Tibial nerve (tissue), 4 donors: ENCODE results near the gene IQSEC1. TPM values are rescaled to one million over a fixed set of nuclear protein-coding genes. Genes with fewer than 3 reads are reported as not detected.

Experiments used
- DNase-seq, 2 donors: peaks; one replicate each; pipeline ENCODE4 v3.0.0-alpha.2; 2019; ENCODE audit warnings: low spot score in 2 of 2
- H3K27ac ChIP-seq, 4 donors: fragments of 200-600 bp; sonication (generic) in 3 of 4; one replicate each; pipeline ENCODE4 v1.5.1; 2017 to 2019; ENCODE audit warnings: mild to moderate bottlenecking in 1 of 4
- H3K27me3 ChIP-seq, 2 donors: fragments of 200-600 bp; sonication (generic) in 1 of 2; one replicate each; pipeline versions ENCODE4 v1.5.1 to v1.6.0; 2017 to 2019
- H3K36me3 ChIP-seq, 3 donors: fragments of 200-600 bp; sonication (generic); one replicate each; pipeline ENCODE4 v1.5.1; 2018 to 2019
- H3K4me1 ChIP-seq, 4 donors: fragments of 200-600 bp; sonication (generic) in 3 of 4; one replicate each; pipeline ENCODE4 v1.5.1; 2017 to 2019
- H3K4me3 ChIP-seq, 4 donors: fragments of 200-600 bp; sonication (generic) in 3 of 4; one replicate each; pipeline ENCODE4 v1.5.1; 2017 to 2019; ENCODE audit warnings: mild to moderate bottlenecking in 1 of 4, moderate library complexity in 1 of 4
- H3K9me3 ChIP-seq, 4 donors: fragments of 200-600 bp; sonication (generic) in 3 of 4; one replicate each; pipeline ENCODE4 v1.5.1; 2017 to 2019
- CTCF ChIP-seq, 5 experiments: fragments of 200-600 bp in 3 of 5; fragments of 450-650 bp in 2 of 5; sonication (generic) in 3 of 5; IDR thresholded peaks; one replicate each; pipeline ENCODE4 v1.5.1; 2016 to 2019; ENCODE audit warnings: antibody characterized with exemption in 5 of 5, mild to moderate bottlenecking in 3 of 5, moderate library complexity in 2 of 5
- EP300 ChIP-seq, 2 donors: sonication (generic); formaldehyde crosslinking; IDR thresholded peaks; one replicate each; pipeline ENCODE4 v1.6.1; 2017; ENCODE audit warnings: antibody characterized with exemption in 2 of 2, mild to moderate bottlenecking in 1 of 2
- POLR2A ChIP-seq, 2 donors: fragments of 450-650 bp; IDR thresholded peaks; one replicate each; pipeline ENCODE4 v1.6.1; 2017; ENCODE audit warnings: antibody characterized with exemption in 2 of 2, mild to moderate bottlenecking in 2 of 2, moderate library complexity in 2 of 2
- WGBS, 2 donors: methylation state at CpG; one replicate each; pipeline ENCODE4 v1.1.5; 2018; 5-methylcytosine and 5-hydroxymethylcytosine counted together
- total RNA-seq, 4 donors: library from RNA; depleted of rRNA; stranded (reverse); fragments of >200 nt; gene quantifications; one replicate each; pipeline ENCODE4 v1.1.0, GENCODE V29; 2016

The IQSEC1 gene
- total RNA-seq, 4 donors from 2014 or later: 58.2 to 77.5 (median 68.6) TPM

GRCh38 chr3:13004376-13004775 is 68.9 kb downstream of the IQSEC1 start:
- no peak for DNase-seq
- H3K4me3 ChIP-seq: no peak overlapping the region
- no peaks in the 10 kb centered on the region for H3K9me3 ChIP-seq
- no peaks in the 10 kb centered on the region for H3K27me3 ChIP-seq
- no peaks in the 10 kb centered on the region for H3K36me3 ChIP-seq
- 69 to 83% methylated on average over 7 of the region's 7 CpGs for WGBS, 2 donors
- H3K27ac ChIP-seq: no peak overlapping the region
- peaks cover 0 to 39% (median 26%) of the 10 kb centered on the region in 4 donors for H3K4me1 ChIP-seq
- no peak for TF ChIP-seq CTCF (IDR thresholded peaks at IDR 0.05)
- TF ChIP-seq POLR2A (IDR thresholded peaks at IDR 0.05): no peak
- TF ChIP-seq EP300 (IDR thresholded peaks at IDR 0.05): no peak

GRCh38 chr3:13003608-13004007 is 69.6 kb downstream of the IQSEC1 start:
- 71 to 72% methylated on average over 4 of the region's 4 CpGs for whole genome bisulfite sequencing, 2 donors
- no peak for DNase-seq
- no peaks in the 10 kb centered on the region for H3K9me3 ChIP-seq
- H3K27me3 ChIP-seq: no peaks in the 10 kb centered on the region
- H3K27ac ChIP-seq: no peak overlapping the region
- H3K4me1 ChIP-seq: peaks cover 0 to 39% (median 21%) of the 10 kb centered on the region in 4 donors
- H3K36me3 ChIP-seq: no peaks in the 10 kb centered on the region
- no peak overlapping the region for H3K4me3 ChIP-seq
- TF ChIP-seq CTCF (IDR thresholded peaks at IDR 0.05): no peak

DNA sequence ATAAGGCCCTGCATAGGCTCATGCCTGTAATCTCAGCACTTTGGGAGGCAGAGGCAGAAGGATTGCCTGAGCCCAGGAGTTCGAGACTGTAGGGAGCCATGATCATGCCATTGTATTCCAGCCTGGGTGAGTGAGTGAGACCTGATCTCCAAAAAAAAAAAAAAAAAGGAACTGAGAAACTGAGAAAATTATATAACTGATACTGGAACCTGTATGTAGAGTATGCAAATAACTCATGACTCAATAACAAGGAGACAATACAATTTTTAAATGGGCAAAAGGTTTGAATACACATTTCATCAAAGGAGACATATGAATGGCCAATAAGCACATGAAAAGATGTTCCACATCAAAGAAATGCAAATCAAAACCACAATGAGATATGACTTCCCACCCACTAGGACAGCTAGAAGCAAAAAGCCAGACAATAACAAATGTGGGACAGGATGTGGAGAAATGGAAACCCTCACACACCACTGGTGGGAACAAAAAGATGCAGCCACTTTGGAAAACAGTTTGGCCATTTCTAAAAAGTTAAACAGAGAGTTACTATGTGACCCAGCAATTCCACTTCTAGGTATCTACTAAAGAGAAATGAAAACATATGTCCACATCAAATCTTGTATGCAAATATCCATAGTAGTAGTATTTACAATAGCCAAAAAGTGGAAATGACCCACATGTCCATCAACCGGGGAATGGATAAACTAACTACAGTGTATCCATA is 70.7 kb downstream of the IQSEC1 start:
- DNase-seq: no peak
- Histone ChIP-seq H3K36me3 (no peaks in the 10 kb centered on the region), H3K4me1 (peaks cover 0 to 33% (median 12%) of the 10 kb centered on the region in 4 donors), H3K27ac (no peak overlapping the region), H3K9me3 (no peaks in the 10 kb centered on the region), H3K4me3 (no peak overlapping the region), H3K27me3 (no peaks in the 10 kb centered on the region)
- WGBS, 2 donors: 53 to 58% methylated on average over 2 of the region's 2 CpGs
- no peak for TF ChIP-seq CTCF (IDR thresholded peaks at IDR 0.05)
- no peak for TF ChIP-seq POLR2A (IDR thresholded peaks at IDR 0.05)
- TF ChIP-seq EP300 (IDR thresholded peaks at IDR 0.05): no peak

GRCh38 chr3:12999147-13000140 is 73.8 kb downstream of the IQSEC1 start:
- peak; percentile 65 to 74 for DNase-seq
- 52 to 53% methylated on average over 14 of the region's 14 CpGs for WGBS, 2 donors
- Histone ChIP-seq H3K9me3 (no peaks in the 10 kb centered on the region), H3K27ac (peak overlapping the region in 3 of 4 donors; percentile 53 to 70 (median 61)), H3K4me3 (no peak overlapping the region), H3K4me1 (peaks cover 0 to 20% (median 7%) of the 10 kb centered on the region in 4 donors), H3K36me3 (no peaks in the 10 kb centered on the region), H3K27me3 (no peaks in the 10 kb centered on the region)
- TF ChIP-seq CTCF (IDR thresholded peaks at IDR 0.05) (no peak), EP300 (IDR thresholded peaks at IDR 0.05) (peak; percentile 69 to 82), POLR2A (IDR thresholded peaks at IDR 0.05) (peak in 1 of 2 donors; percentile 3)
